Left forelimb (tissue), 1 donor: Measurements from ENCODE around the gene KCNA3.

Experiments
- DNase-seq: peaks from one replicate; pipeline ENCODE4 v3.0.0-alpha.2; 2018; ENCODE audit warnings: low spot score

Gene KCNA3

GRCh38 chr1:110674337-110675059 lies at the start of gene KCNA3:
TSS of gene KCNA3 (minus strand) at chr1:110674940. CDS start at chr1:110674809, 131 bp downstream.
- no peak for DNase-seq

GRCh38 chr1:110722807-110723206 lies 48.1 kb upstream of the KCNA3 start:
- DNase-seq: no peak

- DNase-seq: no peak
Measured at GRCh38 chr1:110719908-110720307, 45.2 kb upstream of the KCNA3 start.

- no peak for DNase-seq
Measured at GRCh38 chr1:110718452-110718851, 43.7 kb upstream of the KCNA3 start.

DNA sequence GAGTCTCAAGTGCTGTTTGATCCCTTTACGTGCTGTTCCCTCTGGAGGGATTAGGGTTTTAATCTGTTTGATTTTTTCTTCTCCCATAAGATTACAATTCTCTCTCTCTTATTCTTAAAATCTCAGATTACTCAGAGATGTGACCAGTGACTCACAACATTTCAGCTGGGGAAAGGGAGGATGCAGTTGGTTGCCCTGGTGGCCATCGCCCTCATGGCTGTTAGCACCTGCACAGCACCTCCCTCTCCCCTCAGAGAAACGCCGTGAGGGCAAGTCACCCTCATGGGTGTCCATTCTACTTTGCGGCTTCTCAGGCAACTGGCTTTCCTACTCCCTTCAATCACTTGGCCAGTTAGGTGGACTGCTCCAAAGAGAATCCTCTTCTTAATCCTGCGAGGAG lies 42.4 kb upstream of the KCNA3 start:
- DNase-seq: no peak

GRCh38 chr1:110714374-110714995 lies 39.7 kb upstream of the KCNA3 start:
- DNase-seq: no peak

GRCh38 chr1:110713221-110713620 lies 38.5 kb upstream of the KCNA3 start:
- no peak for DNase-seq

DNA sequence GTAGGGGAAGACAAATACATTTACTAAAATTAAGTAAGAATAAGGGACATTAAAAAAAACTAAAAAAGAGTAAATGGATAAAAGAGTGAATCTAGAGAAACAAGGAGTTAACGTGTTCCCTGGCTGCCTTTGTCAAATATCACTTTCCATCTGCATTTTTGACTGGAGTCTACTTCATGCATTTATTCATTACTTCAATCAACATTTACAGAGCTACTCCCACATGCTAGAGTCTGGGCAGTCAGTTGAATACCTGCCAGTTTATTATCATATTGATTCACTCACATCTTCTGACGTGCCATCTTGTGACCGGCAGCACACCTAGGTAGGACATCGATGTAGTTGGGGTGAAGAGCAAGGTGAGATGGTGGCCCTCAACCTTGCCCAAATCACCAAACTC lies 35.6 kb upstream of the KCNA3 start:
- DNase-seq: no peak

DNA sequence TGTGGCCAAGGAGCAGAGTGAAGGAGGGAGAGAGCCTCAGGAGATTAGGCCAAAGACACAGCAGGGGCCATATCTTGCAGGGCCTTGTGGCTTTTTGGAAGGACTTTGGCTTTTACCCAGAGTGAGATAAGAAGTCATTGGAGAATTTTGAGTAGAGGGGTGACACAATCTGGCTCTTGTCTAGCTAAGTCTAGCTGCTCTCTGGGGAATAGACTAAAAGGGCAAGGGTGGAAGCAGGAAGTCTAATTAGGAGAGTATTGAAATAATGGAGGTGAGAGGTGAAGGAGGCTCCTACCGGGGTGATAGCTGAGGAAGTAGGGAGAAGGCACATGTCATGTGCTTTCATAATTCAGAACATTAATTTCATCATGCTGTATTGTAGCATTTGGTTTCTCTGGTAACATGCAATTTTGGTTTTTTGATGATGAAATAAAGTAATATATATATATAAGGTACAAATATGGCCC lies 34.3 kb upstream of the KCNA3 start:
- no peak for DNase-seq

- DNase-seq: no peak
Measured at GRCh38 chr1:110707232-110707631, 32.5 kb upstream of the KCNA3 start.

DNA sequence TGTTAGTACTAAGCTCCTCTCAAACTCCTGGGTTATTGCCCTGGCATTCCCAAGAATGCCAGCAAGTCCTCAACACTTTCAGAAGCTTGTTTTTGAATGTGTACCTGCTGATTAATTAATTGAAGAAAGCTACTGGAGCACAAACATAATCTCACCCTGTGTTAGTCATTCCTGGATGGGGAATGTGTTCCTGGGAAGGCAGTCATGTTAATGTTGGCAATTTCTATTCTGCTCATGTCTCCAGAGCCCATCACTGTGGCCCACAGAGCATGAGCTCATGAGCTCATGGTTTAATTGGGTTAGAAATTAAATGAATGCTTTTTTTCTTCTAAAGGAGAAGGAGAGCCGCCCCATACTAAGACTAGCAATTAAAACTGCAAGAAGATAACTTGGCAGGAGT lies 31.9 kb upstream of the KCNA3 start:
- no peak for DNase-seq

DNA sequence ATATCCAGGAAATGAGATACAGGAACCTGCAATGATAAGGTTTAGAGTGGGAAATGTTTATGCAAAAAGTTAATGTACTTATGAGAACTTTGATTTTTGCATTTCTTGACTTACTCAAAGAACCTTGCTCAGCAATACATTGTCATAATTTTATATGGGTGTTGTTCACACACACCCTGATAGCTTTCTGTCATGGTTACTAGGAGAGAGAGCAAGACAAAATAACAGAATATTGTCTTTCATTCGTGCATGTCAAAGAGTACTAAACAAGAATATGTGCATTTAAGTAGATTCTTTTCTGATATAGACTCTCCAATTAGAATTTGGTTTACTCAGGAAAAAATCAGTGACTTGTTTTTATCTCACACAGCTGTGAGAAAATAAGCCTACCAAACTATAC lies 27.5 kb upstream of the KCNA3 start:
- no peak for DNase-seq

GRCh38 chr1:110700767-110701166 lies 26.0 kb upstream of the KCNA3 start:
- no peak for DNase-seq

DNA sequence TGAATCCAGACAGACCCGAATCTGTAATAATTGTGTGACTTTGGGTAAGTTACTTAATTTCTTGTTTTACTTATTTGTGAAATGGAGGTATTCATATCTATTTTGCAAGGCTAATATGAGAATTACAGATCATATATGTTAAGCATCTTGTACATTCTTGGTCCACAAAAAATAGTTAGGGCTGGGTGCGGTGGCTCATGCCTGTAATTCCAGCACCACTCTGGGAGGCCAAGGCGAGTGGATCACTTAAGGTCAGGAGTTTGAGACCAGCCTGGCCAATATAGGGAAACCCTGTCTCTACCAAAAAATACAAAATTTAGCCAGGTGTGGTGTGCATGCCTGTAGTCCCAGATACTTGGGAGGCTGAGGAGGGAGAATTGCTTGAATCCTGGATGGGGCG lies 22.9 kb upstream of the KCNA3 start:
- DNase-seq: no peak

DNA sequence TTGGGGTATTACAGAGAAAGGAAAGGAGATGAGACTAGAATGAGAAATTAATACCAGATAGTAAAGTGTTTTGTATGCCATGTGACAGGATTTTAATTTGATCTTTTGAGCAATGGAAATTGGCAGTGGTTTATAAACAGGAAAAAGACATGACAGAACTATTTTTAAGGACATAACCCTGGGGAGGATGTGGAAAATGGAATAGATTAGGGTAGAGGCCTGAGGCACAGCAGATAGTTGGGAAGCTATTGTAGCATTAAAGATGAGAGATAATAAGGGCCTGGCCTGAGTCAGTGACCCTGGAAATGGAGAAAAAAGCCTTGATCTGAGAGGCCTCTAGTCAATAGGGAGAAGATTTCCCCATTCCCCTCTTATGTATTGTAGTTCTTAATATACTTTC lies 22.1 kb upstream of the KCNA3 start:
- DNase-seq: no peak

DNA sequence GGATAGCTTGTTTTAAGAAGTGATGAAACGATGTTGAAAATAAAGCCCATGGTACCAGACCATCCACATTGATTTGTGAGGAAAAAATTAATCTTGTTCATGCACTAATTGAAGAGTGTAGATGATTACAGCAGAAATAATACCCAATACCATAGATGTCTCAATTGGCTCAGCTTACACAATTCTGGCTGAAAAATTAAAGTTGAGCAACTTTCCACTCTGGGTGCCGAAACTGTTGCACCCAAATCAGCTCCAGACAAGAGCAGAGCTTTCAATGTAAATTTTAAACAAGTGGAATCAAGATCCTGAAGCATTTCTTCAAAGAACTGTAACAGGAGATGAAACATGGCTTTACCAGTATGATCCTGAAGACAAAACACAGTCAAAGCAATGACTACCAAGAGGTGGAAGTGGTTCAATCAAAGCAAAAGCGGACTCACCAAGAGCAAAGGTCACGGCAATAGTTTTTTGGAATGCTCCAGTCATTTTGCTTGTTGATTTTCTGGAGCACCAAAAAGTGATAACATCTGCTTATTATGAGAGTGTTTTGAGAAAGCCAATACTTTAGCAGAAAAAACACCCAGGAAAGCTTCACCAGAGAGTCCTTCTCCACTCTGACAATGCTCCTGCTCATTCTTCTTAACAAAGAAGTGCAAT lies 16.1 kb upstream of the KCNA3 start:
- no peak for DNase-seq

DNA sequence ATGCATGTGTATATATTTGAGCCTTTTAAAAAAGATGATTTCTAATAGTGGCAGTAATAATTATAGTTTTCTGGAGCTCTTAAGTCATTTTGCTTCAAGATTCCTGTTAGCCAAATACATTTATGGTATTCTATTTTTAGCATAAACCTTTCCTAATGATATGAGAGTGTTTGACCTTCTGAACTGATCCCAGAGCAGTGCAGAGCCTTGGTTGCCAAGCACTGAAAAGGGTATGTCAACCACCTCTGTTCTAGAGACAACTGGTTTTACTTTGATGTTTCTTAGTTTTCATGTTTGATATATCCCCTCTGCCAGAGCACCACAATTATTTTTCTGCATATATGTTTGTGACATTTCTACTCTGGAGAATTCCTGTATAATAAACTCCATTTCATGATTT lies 15.1 kb upstream of the KCNA3 start:
- DNase-seq: no peak

- DNase-seq: no peak
Measured at GRCh38 chr1:110688514-110688913, 13.8 kb upstream of the KCNA3 start.

DNA sequence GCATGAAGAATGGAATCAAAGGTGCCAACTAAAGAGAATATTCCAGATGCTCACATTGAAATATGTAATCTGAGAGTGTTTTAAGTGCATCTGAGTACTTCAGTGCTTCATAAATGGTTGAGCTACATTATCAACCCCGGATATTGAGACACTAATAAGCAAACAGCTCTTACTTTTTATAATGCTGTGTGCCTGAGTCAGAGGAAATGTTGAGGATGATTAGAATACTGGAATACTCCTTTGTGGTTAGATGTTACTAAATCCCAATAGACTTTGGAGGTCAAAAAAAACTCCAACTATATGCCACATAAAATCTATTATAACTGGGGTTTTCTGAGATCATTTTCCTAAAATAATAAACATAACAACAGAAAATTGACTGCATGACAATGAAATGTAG lies 12.5 kb upstream of the KCNA3 start:
- DNase-seq: no peak

GRCh38 chr1:110686188-110686587 lies 11.4 kb upstream of the KCNA3 start:
- no peak for DNase-seq

GRCh38 chr1:110684491-110684890 lies 9.8 kb upstream of the KCNA3 start:
- no peak for DNase-seq

GRCh38 chr1:110682898-110683297 lies 8.2 kb upstream of the KCNA3 start:
- DNase-seq: no peak

GRCh38 chr1:110680036-110680735 lies 5.4 kb upstream of the KCNA3 start:
- DNase-seq: no peak
